HepG2 (cell line): ENCODE results near the gene SLC23A2. TPM values are rescaled to one million over a fixed set of nuclear protein-coding genes. Genes with fewer than 3 reads are reported as not detected.
"Not testable (repeated sequence)": the region's sequence is repeated elsewhere in the genome, so short reads cannot be mapped to it uniquely, and the experiment has no call there.

Experiments used
- ATAC-seq: fragments of 200-7000 bp; cut with Tn5 transposase; 3 replicates; pipeline ENCODE4 v1.9.1; 2020; ENCODE audit warnings: mild to moderate bottlenecking, moderate library complexity
- BruUV-seq: library from RNA; stranded (reverse); fragments of 400-500 nt; replicated peaks from 2 replicates; lab custom pipeline; 2021; lab: Mats Ljungman, UMichigan
- CTCF ChIA-PET: fragments of 300-600 bp; formaldehyde crosslinking; extraction: SDS; loops from one replicate; lab custom pipeline; 2021; ENCODE audit warnings: low total read pairs, inconsistent platforms, low intra/inter-chr PET ratio; lab: Yijun Ruan, JAX
- POLR2A ChIA-PET: fragments of 350-600 bp; sonication (Branson Sonifier 250); formaldehyde crosslinking; loops from one replicate; lab custom pipeline; 2020; ENCODE audit warnings: antibody characterized with exemption, inconsistent platforms; lab: Yijun Ruan, JAX
- DNase-seq: peaks from one replicate; pipeline ENCODE4 v3.0.0-alpha.2; 2015; ENCODE audit warnings: low spot score
- FAIRE-seq: peaks from 3 replicates; lab custom pipeline; 2011; peaks lifted over from hg19 to GRCh38; lab: Jason Lieb, UNC
- H2AFZ ChIP-seq: one replicate; pipeline ENCODE4 v1.6.1; 2011; ENCODE audit warnings: low read length, inconsistent platforms
- H3K27ac ChIP-seq: fragments of 300-600 bp; 3 replicates; pipeline ENCODE4 v1.8.0; 2011; ENCODE audit warnings: mixed run types, mild to moderate bottlenecking, mixed read lengths, low read length, inconsistent platforms; ENCODE audit not compliant: insufficient read depth; ENCODE audit errors: extremely low read length
- H3K27me3 ChIP-seq, 2 experiments: fragments of 200-600 bp in 1 of 2; 2 replicates in 1 of 2; 3 replicates in 1 of 2; pipeline versions ENCODE4 v1.6.0 to v1.8.0; 2011; ENCODE audit warnings: low read length in 2 of 2, mild to moderate bottlenecking in 2 of 2, moderate library complexity in 2 of 2, inconsistent platforms in 1 of 2; ENCODE audit not compliant: insufficient read depth in 2 of 2, control insufficient read depth in 1 of 2
- H3K36me3 ChIP-seq, 2 experiments: fragments of 200-600 bp in 1 of 2; replicated peaks in 1 of 2; 2 replicates in 1 of 2; 3 replicates in 1 of 2; pipeline versions ENCODE4 v1.5.1 to v1.8.0; 2011; ENCODE audit warnings: low read length in 2 of 2, inconsistent platforms in 1 of 2; ENCODE audit not compliant: insufficient read depth in 2 of 2, control insufficient read depth in 1 of 2
- H3K4me1 ChIP-seq: 2 replicates; pipeline ENCODE4 v1.5.1; 2012; ENCODE audit warnings: low read length, inconsistent platforms; ENCODE audit not compliant: insufficient read depth
- H3K4me2 ChIP-seq: 2 replicates; pipeline ENCODE4 v1.6.0; 2011; ENCODE audit warnings: low read depth, low read length, inconsistent platforms
- H3K4me3 ChIP-seq, 3 experiments: fragments of 200-600 bp in 1 of 3; sonication (generic), shearing (Covaris generic) in 1 of 3; replicated peaks in 1 of 3; 2 replicates each; pipeline ENCODE4 v1.5.1; 2011 to 2016; ENCODE audit warnings: low read length in 3 of 3, inconsistent platforms in 2 of 3, low read depth in 2 of 3, mild to moderate bottlenecking in 2 of 3, control low read depth in 1 of 3, mixed read lengths in 1 of 3; ENCODE audit not compliant: insufficient read depth in 1 of 3
- H3K79me2 ChIP-seq: one replicate; pipeline ENCODE4 v1.6.1; 2011; ENCODE audit warnings: low read length, inconsistent platforms; ENCODE audit not compliant: insufficient read depth
- H3K9ac ChIP-seq: 2 replicates; pipeline ENCODE4 v1.6.0; 2011; ENCODE audit warnings: mild to moderate bottlenecking, low read depth, low read length, inconsistent platforms; ENCODE audit not compliant: insufficient read depth
- H3K9me3 ChIP-seq: 2 replicates; pipeline ENCODE4 v1.5.1; 2012; ENCODE audit warnings: mild to moderate bottlenecking, low read length
- H4K20me1 ChIP-seq: 2 replicates; pipeline ENCODE4 v1.6.0; 2011; ENCODE audit warnings: inconsistent platforms, mild to moderate bottlenecking, low read length, moderate library complexity; ENCODE audit not compliant: insufficient read depth
- ARID3A ChIP-seq: IDR thresholded peaks from 2 replicates; pipeline ENCODE4 v1.6.1; 2012; ENCODE audit warnings: low read depth, low read length, improper control_type of control experiment
- BCL6 ChIP-seq: IDR thresholded peaks from 2 replicates; pipeline ENCODE4 v1.6.1; 2016; ENCODE audit warnings: missing genetic modification reagents, missing compliant biosample characterization
- DMAP1 ChIP-seq: IDR thresholded peaks from 2 replicates; pipeline ENCODE4 v1.6.1; 2016
- ELF1 ChIP-seq: sonication (generic); formaldehyde crosslinking; IDR thresholded peaks from 2 replicates; pipeline ENCODE4 v1.4.0; 2020; ENCODE audit warnings: missing genetic modification reagents
- FOXA3 ChIP-seq: IDR thresholded peaks from 2 replicates; pipeline ENCODE4 v1.6.1; 2016; ENCODE audit warnings: missing genetic modification reagents, missing compliant biosample characterization
- HMGXB4 ChIP-seq, 2 experiments: sonication (generic) in 1 of 2; formaldehyde crosslinking in 1 of 2; IDR thresholded peaks; 2 replicates each; pipeline versions ENCODE4 v1.4.0 to v1.6.1; 2018 to 2020; ENCODE audit warnings: missing genetic modification reagents in 2 of 2, borderline replicate concordance in 1 of 2, low read depth in 1 of 2, mild to moderate bottlenecking in 1 of 2, missing biosample characterization in 1 of 2
- KMT2B ChIP-seq: IDR thresholded peaks from 2 replicates; pipeline ENCODE4 v1.6.1; 2016; ENCODE audit warnings: missing genetic modification reagents, missing compliant biosample characterization
- NCOA2 ChIP-seq: sonication (generic); formaldehyde crosslinking; IDR thresholded peaks from 2 replicates; pipeline ENCODE4 v1.8.0; 2022; ENCODE audit warnings: inconsistent platforms
- ONECUT2 ChIP-seq: sonication (generic); formaldehyde crosslinking; IDR thresholded peaks from 2 replicates; pipeline ENCODE4 v1.4.0; 2020; ENCODE audit warnings: missing genetic modification reagents
- POGZ ChIP-seq: sonication (generic); formaldehyde crosslinking; IDR thresholded peaks from 2 replicates; pipeline ENCODE4 v1.4.0; 2020; ENCODE audit warnings: mild to moderate bottlenecking, missing genetic modification reagents
- ZBED4 ChIP-seq: sonication (generic); formaldehyde crosslinking; IDR thresholded peaks from 2 replicates; pipeline ENCODE4 v1.4.0; 2020; ENCODE audit warnings: missing genetic modification reagents, borderline replicate concordance
- ZNF556 ChIP-seq: sonication (generic); formaldehyde crosslinking; IDR thresholded peaks from 2 replicates; pipeline ENCODE4 v1.4.0; 2020; ENCODE audit warnings: mild to moderate bottlenecking, missing genetic modification reagents, borderline replicate concordance
- ZNF644 ChIP-seq: IDR thresholded peaks from 2 replicates; pipeline ENCODE4 v1.6.1; 2016; ENCODE audit warnings: low read depth
- ZSCAN9 ChIP-seq: IDR thresholded peaks from 2 replicates; pipeline ENCODE4 v1.6.1; 2016; ENCODE audit warnings: borderline replicate concordance
- WGBS: methylation state at CpG from one replicate; pipeline ENCODE4 v1.1.6; 2017; ENCODE audit warnings: low lambda C conversion rate; 5-methylcytosine and 5-hydroxymethylcytosine counted together
- in situ Hi-C: cut with HindIII; loops from 2 replicates; pipeline ENCODE4 v1.10.0; 2017; ENCODE audit warnings: low pct_unique_long_range_greater_than_20kb; ENCODE audit not compliant: extremely low pct_ligation_motif_present
- intact Hi-C: fragments of 100-400 bp; cut with micrococcal nuclease; formaldehyde crosslinking; loops from one replicate; pipeline ENCODE4 v1.10.0; 2022; ENCODE audit not compliant: unreplicated experiment
- polyA plus RNA-seq, 8 experiments: library from polyadenylated mRNA; depleted of rRNA in 3 of 8; stranded (reverse) in 7 of 8; unstranded in 1 of 8; fragments of >200 nt; fragmentation: Illumina TruSeq in 4 of 8; extraction: Trizol in 4 of 8; gene quantifications; 2 replicates each; pipeline versions ENCODE4 v1.2.1 to v1.2.3, GENCODE V29; 2011 to 2016; ENCODE audit warnings: low read depth in 4 of 8, missing spikeins in 1 of 8, mixed read lengths in 1 of 8; ENCODE audit not compliant: insufficient read depth in 1 of 8
- total RNA-seq, 5 experiments: library from RNA; depleted of rRNA; stranded (reverse); fragments of >200 nt; fragmentation: Illumina TruSeq; extraction: Trizol; gene quantifications; 2 replicates each; pipeline ENCODE4 v1.2.3, GENCODE V29; 2016; ENCODE audit warnings: low read depth in 1 of 5

Gene SLC23A2
- total and polyA plus RNA-seq, 2 of the 13 experiments (the other 11 are each of a cell fraction or from before 2014, with no cell fraction given): 42.2 to 51.2 TPM

GRCh38 chr20:5028258-5029059 lies 27.1 kb upstream of the SLC23A2 start:
- peak overlapping the region; percentile 6; the same call in 1 of the 2 replicates for H3K9ac ChIP-seq
- WGBS: 4% methylated on average over 4 of the region's 4 CpGs
- CTCF ChIA-PET, H3K9me3 ChIP-seq, in situ Hi-C loops, H4K20me1 ChIP-seq, H3K36me3 ChIP-seq, H3K79me2 ChIP-seq, H3K27me3 ChIP-seq, H2AFZ ChIP-seq: not testable (repeated sequence)
- DNase-seq (peak; percentile 99), ATAC-seq (peak; percentile 95), FAIRE-seq (peak; percentile 57)
- peak overlapping the region; percentile 57 for H3K4me2 ChIP-seq
- intact Hi-C loops: loop anchor here (2.0 kb wide), 1 partner anchor 56 kb away; no protein-coding TSS in a partner anchor
- peak overlapping the region; percentile 74 for H3K27ac ChIP-seq
- peaks cover 77% of the 10 kb centered on the region for H3K4me1 ChIP-seq
- POLR2A ChIA-PET: interaction anchor here (1.0 kb wide), 1 partner anchor 55 kb away, joined by 3 read pairs; no protein-coding TSS in a partner anchor
- BruUV-seq: TSS peak; percentile 82
- peak overlapping the region in 1 of 3 experiments; percentile 0; a peak in 1 of 6 replicates for H3K4me3 ChIP-seq
- peak; percentile 36; the same call in 1 of the 2 replicates for TF ChIP-seq ZSCAN9 (CRISPR knock-in tag)
- peak; percentile 94 for TF ChIP-seq ARID3A
- peak in 1 of 2 experiments; percentile 40; a peak in 1 of 4 replicates for TF ChIP-seq HMGXB4 (CRISPR knock-in tag; IDR thresholded peaks at IDR 0.05; ENCODE audit: borderline replicate concordance in 1 of 2, low read depth in 1 of 2)
- TF ChIP-seq ELF1 (CRISPR knock-in tag): peak; percentile 22; the same call in 1 of the 2 replicates
- 0 out of 2 replicates have a peak, but pooled peaks have one; percentile 17 for TF ChIP-seq ZNF556
- peak; percentile 28; the same call in 1 of the 2 replicates for TF ChIP-seq ZNF644 (CRISPR knock-in tag)
- TF ChIP-seq ONECUT2: peak; percentile 14; the same call in 1 of the 2 replicates
- peak; percentile 54 for TF ChIP-seq POGZ (CRISPR knock-in tag)
- TF ChIP-seq DMAP1: peak; percentile 54; the same call in 1 of the 2 replicates
- TF ChIP-seq ZBED4 (CRISPR knock-in tag): peak; percentile 49; the same call in 1 of the 2 replicates
- peak; percentile 49; the same call in 1 of the 2 replicates for TF ChIP-seq KMT2B (CRISPR knock-in tag)
- peak; percentile 94 for TF ChIP-seq BCL6 (CRISPR knock-in tag)
- peak; percentile 96 for TF ChIP-seq NCOA2 (CRISPR knock-in tag)
- peak; percentile 82 for TF ChIP-seq FOXA3 (CRISPR knock-in tag)
